Gastrocnemius medialis (tissue), 4 donors: ENCODE results near the gene SYT7.

Source experiments
- CTCF ChIP-seq, 5 experiments: fragments of 450-650 bp in 3 of 5; fragments of 200-600 bp in 2 of 5; sonication (generic) in 2 of 5; IDR thresholded peaks in 4 of 5; conservative IDR thresholded peaks in 1 of 5; 1 replicate in 4 of 5; 2 replicates in 1 of 5; pipeline ENCODE4 v1.5.1; 2016 to 2019; ENCODE audit warnings: antibody characterized with exemption in 5 of 5, mild to moderate bottlenecking in 3 of 5, moderate library complexity in 3 of 5
- POLR2A ChIP-seq, 2 donors: fragments of 450-650 bp; IDR thresholded peaks; one replicate each; pipeline ENCODE4 v1.6.1; 2017; ENCODE audit warnings: antibody characterized with exemption in 2 of 2, mild to moderate bottlenecking in 2 of 2, moderate library complexity in 2 of 2

- TF ChIP-seq CTCF (IDR thresholded peaks at IDR 0.05 in 4 of 5, conservative IDR thresholded peaks at IDR 0.05 in 1 of 5) = no peak
- TF ChIP-seq POLR2A (IDR thresholded peaks at IDR 0.05) = no peak
Observed at GRCh38 chr11:61499816-61500491, 80.9 kb downstream of the SYT7 start.
